Smooth muscle cell (in vitro differentiated cells): ENCODE results near the gene TRIM8. TPM values are rescaled to one million over a fixed set of nuclear protein-coding genes. Genes with fewer than 3 reads are reported as not detected.
A peak's percentile ranks its signal among the peaks of the same experiment; 100 is the strongest.

Source experiments
- DNase-seq: peaks from one replicate; lab custom pipeline; 2025; ENCODE audit not compliant: unreplicated experiment; lab: John Stamatoyannopoulos, UW
- H2AFZ ChIP-seq: fragments of 200-600 bp; sonication (generic); 2 replicates; pipeline ENCODE4 v1.6.0; 2016; ENCODE audit warnings: antibody characterized with exemption, low read depth, mild to moderate bottlenecking
- H3F3A ChIP-seq: fragments of 200-600 bp; sonication (generic); 2 replicates; pipeline ENCODE4 v1.6.0; 2017; ENCODE audit warnings: antibody characterized with exemption, low read depth
- H3K27ac ChIP-seq: fragments of 200-600 bp; sonication (generic); 2 replicates; pipeline ENCODE4 v1.5.1; 2016; ENCODE audit warnings: low read depth, mild to moderate bottlenecking
- H3K27me3 ChIP-seq: fragments of 200-600 bp; sonication (generic); 2 replicates; pipeline ENCODE4 v1.6.1; 2016; ENCODE audit warnings: low read depth, mild to moderate bottlenecking
- H3K36me3 ChIP-seq: fragments of 200-600 bp; sonication (generic); 2 replicates; pipeline ENCODE4 v1.5.1; 2016; ENCODE audit warnings: low read depth
- H3K4me1 ChIP-seq: fragments of 200-600 bp; sonication (generic); 2 replicates; pipeline ENCODE4 v1.5.1; 2016; ENCODE audit warnings: low read depth
- H3K4me2 ChIP-seq: fragments of 200-600 bp; sonication (generic); 2 replicates; pipeline ENCODE4 v1.6.0; 2016; ENCODE audit warnings: mild to moderate bottlenecking
- H3K4me3 ChIP-seq: fragments of 200-600 bp; sonication (generic); 2 replicates; pipeline ENCODE4 v1.5.1; 2016; ENCODE audit warnings: mild to moderate bottlenecking
- H3K79me2 ChIP-seq: fragments of 200-600 bp; sonication (generic); 2 replicates; pipeline ENCODE4 v1.6.0; 2016; ENCODE audit warnings: low read depth, mild to moderate bottlenecking
- H3K9ac ChIP-seq: fragments of 200-600 bp; sonication (generic); 2 replicates; pipeline ENCODE4 v1.6.0; 2016; ENCODE audit warnings: low read depth
- H3K9me3 ChIP-seq: fragments of 200-600 bp; sonication (generic); replicated peaks from 2 replicates; pipeline ENCODE4 v1.5.1; 2016; ENCODE audit warnings: low read depth
- H4K20me1 ChIP-seq: fragments of 200-600 bp; sonication (generic); 2 replicates; pipeline ENCODE4 v1.6.0; 2016; ENCODE audit warnings: low read depth
- CTCF ChIP-seq: fragments of 200-600 bp; sonication (generic); IDR thresholded peaks from 2 replicates; pipeline ENCODE4 v1.5.1; 2017; ENCODE audit warnings: borderline replicate concordance, mild to moderate bottlenecking, antibody characterized with exemption; ENCODE audit not compliant: insufficient read depth, poor library complexity, severe bottlenecking
- WGBS: methylation state at CpG from one replicate; pipeline ENCODE4 v1.1.7; 2016; ENCODE audit warnings: low lambda C conversion rate; 5-methylcytosine and 5-hydroxymethylcytosine counted together
- polyA plus RNA-seq: library from polyadenylated mRNA; unstranded; fragments of >200 nt; fragmentation: Nextera tagmentation; extraction: Ambion mirVana; gene quantifications from 2 replicates; pipeline ENCODE4 v1.2.1, GENCODE V29; 2016
- total RNA-seq: library from RNA; depleted of rRNA; stranded (reverse); fragments of >200 nt; gene quantifications from 2 replicates; pipeline ENCODE4 v1.2.3, GENCODE V29; 2014

Gene TRIM8
- total and polyA plus RNA-seq, 2 experiments from 2014 or later: 78.0 to 78.8 TPM

- Histone ChIP-seq H3K9me3 (no peaks in the 10 kb centered on the region), H3K79me2 (peaks cover 91% of the 10 kb centered on the region), H3K9ac (no peak overlapping the region), H4K20me1 (peaks cover 93% of the 10 kb centered on the region), H2AFZ (no peak overlapping the region), H3K4me3 (no peak overlapping the region), H3K4me2 (peak overlapping the region; percentile 100), H3K36me3 (no peaks in the 10 kb centered on the region), H3K4me1 (peaks cover 48% of the 10 kb centered on the region), H3K27ac (peak overlapping the region; percentile 24), H3F3A (peaks cover 17% of the 10 kb centered on the region), H3K27me3 (no peaks in the 10 kb centered on the region)
- TF ChIP-seq CTCF: no peak
- DNase-seq: no peak
- WGBS: 73% methylated on average over 25 of the region's 25 CpGs
Measured at GRCh38 chr10:102648889-102649796, 4.9 kb downstream of the TRIM8 start.

GRCh38 chr10:102649797-102650654 lies 5.7 kb downstream of the TRIM8 start:
- H3K9ac ChIP-seq: no peak overlapping the region
- H3K9me3 ChIP-seq: no peaks in the 10 kb centered on the region
- peaks cover 48% of the 10 kb centered on the region for H3K4me1 ChIP-seq
- H2AFZ ChIP-seq: no peak overlapping the region
- WGBS: 84% methylated on average over 11 of the region's 12 CpGs
- H3K27ac ChIP-seq: peak overlapping the region; percentile 28
- DNase-seq: no peak
- no peak overlapping the region for H3K4me3 ChIP-seq
- H3F3A ChIP-seq: peaks cover 9% of the 10 kb centered on the region
- no peaks in the 10 kb centered on the region for H3K36me3 ChIP-seq
- no peak for TF ChIP-seq CTCF
- peaks cover 89% of the 10 kb centered on the region for H3K79me2 ChIP-seq
- H3K27me3 ChIP-seq: no peaks in the 10 kb centered on the region
- peaks cover 93% of the 10 kb centered on the region for H4K20me1 ChIP-seq
- peak overlapping the region; percentile 100 for H3K4me2 ChIP-seq

DNA sequence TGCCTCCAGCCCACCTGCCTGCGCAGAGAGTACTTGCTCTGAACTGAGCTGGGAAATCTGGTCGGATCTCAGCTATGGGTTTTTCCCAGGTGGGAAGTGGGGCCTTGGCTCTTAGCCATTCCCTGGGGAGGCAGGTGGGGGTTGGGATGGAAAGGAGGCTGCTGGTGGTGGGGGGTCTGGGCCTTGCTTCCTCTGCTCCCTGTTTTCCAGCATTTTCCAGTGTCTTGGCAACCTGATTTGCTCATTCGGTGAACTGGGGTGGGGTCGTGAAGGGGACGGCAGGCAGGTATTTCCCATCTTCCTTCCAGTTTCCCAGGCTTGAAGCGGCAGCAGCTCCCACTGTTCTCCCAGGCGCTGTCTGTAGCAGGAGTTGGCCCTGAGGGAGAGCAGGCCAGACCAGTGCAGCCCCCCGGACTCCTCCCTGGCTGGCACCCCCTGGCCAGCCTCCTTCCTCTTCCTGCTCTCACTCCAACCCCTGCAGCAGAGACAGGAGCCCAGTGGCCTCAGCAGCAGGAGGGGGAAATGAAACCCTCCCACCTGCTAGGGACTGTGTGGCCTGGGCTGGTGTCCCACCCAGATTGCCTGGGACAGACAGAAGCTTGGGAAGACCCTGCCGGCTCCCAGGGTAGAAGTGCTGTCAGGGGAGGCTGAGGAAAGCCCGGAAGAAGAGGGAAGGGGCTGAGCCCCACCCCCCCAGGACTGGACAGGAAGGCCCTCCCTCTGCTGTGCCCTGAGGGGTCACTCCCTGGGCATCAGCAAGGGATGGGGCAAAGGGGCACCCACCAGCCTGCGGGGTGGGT lies 6.6 kb downstream of the TRIM8 start:
- no peak overlapping the region for H2AFZ ChIP-seq
- H3K27me3 ChIP-seq: no peaks in the 10 kb centered on the region
- no peak overlapping the region for H3K27ac ChIP-seq
- H3K36me3 ChIP-seq: no peaks in the 10 kb centered on the region
- H3K4me2 ChIP-seq: no peak overlapping the region
- peaks cover 84% of the 10 kb centered on the region for H3K79me2 ChIP-seq
- WGBS: 89% methylated on average over 11 of the region's 11 CpGs
- no peak overlapping the region for H3K9ac ChIP-seq
- peaks cover 96% of the 10 kb centered on the region for H4K20me1 ChIP-seq
- H3F3A ChIP-seq: peaks cover 8% of the 10 kb centered on the region
- TF ChIP-seq CTCF: no peak
- H3K9me3 ChIP-seq: no peaks in the 10 kb centered on the region
- H3K4me3 ChIP-seq: no peak overlapping the region
- H3K4me1 ChIP-seq: peaks cover 48% of the 10 kb centered on the region
- no peak for DNase-seq
